Astrocyte (in vitro differentiated cells and primary cell): Measurements from ENCODE around the gene ARPP21.

Source experiments
- CTCF ChIP-seq: IDR thresholded peaks from 2 replicates; pipeline ENCODE4 v1.5.1; 2011; ENCODE audit warnings: low read depth, mild to moderate bottlenecking, inconsistent platforms, low read length, moderate library complexity; ENCODE audit not compliant: insufficient read depth
- EZH2 ChIP-seq: IDR thresholded peaks from 2 replicates; pipeline ENCODE4 v1.6.1; 2012; ENCODE audit warnings: mild to moderate bottlenecking, low read length, inconsistent platforms; ENCODE audit not compliant: insufficient read depth

GRCh38 chr3:35674451-35675109 lies 35.3 kb downstream of the ARPP21 start:
- TF ChIP-seq CTCF (no peak), EZH2 (no peak)
